ENCODE results near the gene S1PR1.

GRCh38 chr1:101188331-101188730 lies 48.5 kb upstream of the S1PR1 start:
- TF ChIP-seq POLR2A (IDR thresholded peaks at IDR 0.05) (no peak), CTCF (IDR thresholded peaks at IDR 0.05) (no peak)
